ENCODE data around the gene XAGE2. TPM values are rescaled to one million over a fixed set of nuclear protein-coding genes. Genes with fewer than 3 reads are reported as not detected.

Gene XAGE2
- total RNA-seq, 1 donor from 2014 or later: not detected

GRCh38 chrX:52363247-52363883 lies 5.5 kb upstream of the XAGE2 start:
- no peak for DNase-seq (ENCODE audit: low spot score)
- H3K27ac Mint-ChIP-seq: no peak overlapping the region
- no peaks in the 10 kb centered on the region for H3K36me3 Mint-ChIP-seq (ENCODE audit: low read depth)
- intact Hi-C loops (cut with micrococcal nuclease): no loop called here
- H3K9me3 Mint-ChIP-seq: no peaks in the 10 kb centered on the region
- H3K4me3 Mint-ChIP-seq: no peak overlapping the region
- H3K4me1 Mint-ChIP-seq (ENCODE audit: low read depth): no peaks in the 10 kb centered on the region
- H3K27me3 Mint-ChIP-seq (ENCODE audit: insufficient read depth): peaks cover 4% of the 10 kb centered on the region

DNA sequence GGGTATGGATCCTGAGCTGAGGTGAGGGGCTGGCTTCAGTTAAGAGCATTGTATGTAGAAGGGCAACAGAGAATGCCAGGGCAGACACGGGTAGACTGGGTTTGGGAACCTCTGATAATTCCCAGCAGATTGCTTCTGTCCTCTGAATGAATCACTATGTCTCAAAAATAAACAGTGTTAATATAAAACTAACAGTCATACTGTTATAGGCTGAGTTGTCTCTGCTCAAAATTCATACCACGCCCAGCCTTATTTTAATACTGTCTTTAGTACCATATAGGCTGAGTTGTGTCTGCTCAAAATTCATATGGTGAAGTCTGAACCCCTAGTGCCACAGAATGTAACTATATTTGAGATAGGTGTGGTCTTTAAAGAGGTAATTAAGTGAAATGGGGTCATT lies 10.0 kb downstream of the XAGE2 start:
- no peak overlapping the region for H3K4me3 Mint-ChIP-seq
- DNase-seq (ENCODE audit: low spot score): no peak
- H3K27ac Mint-ChIP-seq: no peak overlapping the region
- no peaks in the 10 kb centered on the region for H3K9me3 Mint-ChIP-seq
- no peaks in the 10 kb centered on the region for H3K36me3 Mint-ChIP-seq (ENCODE audit: low read depth)
- no peaks in the 10 kb centered on the region for H3K27me3 Mint-ChIP-seq (ENCODE audit: insufficient read depth)
- intact Hi-C loops (cut with micrococcal nuclease): no loop called here
- no peaks in the 10 kb centered on the region for H3K4me1 Mint-ChIP-seq (ENCODE audit: low read depth)

DNA sequence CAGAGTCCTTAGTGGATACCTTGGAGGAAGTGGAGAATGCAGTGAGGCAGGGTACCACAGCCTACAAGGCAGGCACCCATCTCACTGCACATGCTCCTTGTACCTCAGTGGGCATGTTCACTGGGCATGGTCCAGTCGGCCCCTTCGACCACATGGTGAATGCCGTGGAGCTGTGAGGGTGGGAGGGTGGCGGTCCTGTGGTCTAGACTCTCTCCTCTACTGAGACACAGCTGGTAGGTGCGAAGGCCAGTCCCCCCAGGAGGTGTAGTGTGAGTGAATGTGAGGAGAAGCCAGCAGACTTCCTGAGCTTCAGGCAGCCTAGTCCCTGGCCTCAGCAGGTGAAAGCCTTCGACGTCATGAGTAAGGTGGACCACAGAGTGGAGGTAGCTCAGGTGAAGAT lies 12.2 kb downstream of the XAGE2 start:
- no peak for DNase-seq (ENCODE audit: low spot score)
- intact Hi-C loops (cut with micrococcal nuclease): no loop called here
- Mint-ChIP-seq H3K36me3 (ENCODE audit: low read depth) (no peaks in the 10 kb centered on the region), H3K4me3 (no peak overlapping the region), H3K4me1 (ENCODE audit: low read depth) (no peaks in the 10 kb centered on the region), H3K27ac (no peak overlapping the region), H3K9me3 (no peaks in the 10 kb centered on the region), H3K27me3 (ENCODE audit: insufficient read depth) (no peaks in the 10 kb centered on the region)

GRCh38 chrX:52410439-52411394 lies 41.9 kb downstream of the XAGE2 start:
- H3K36me3 Mint-ChIP-seq (ENCODE audit: low read depth): no peaks in the 10 kb centered on the region
- H3K27ac Mint-ChIP-seq: no peak overlapping the region
- H3K9me3 Mint-ChIP-seq: no peaks in the 10 kb centered on the region
- no peak for DNase-seq (ENCODE audit: low spot score)
- no peak overlapping the region for H3K4me3 Mint-ChIP-seq
- H3K27me3 Mint-ChIP-seq (ENCODE audit: insufficient read depth): peaks cover 2% of the 10 kb centered on the region
- no peaks in the 10 kb centered on the region for H3K4me1 Mint-ChIP-seq (ENCODE audit: low read depth)
- intact Hi-C loops (cut with micrococcal nuclease): no loop called here

DNA sequence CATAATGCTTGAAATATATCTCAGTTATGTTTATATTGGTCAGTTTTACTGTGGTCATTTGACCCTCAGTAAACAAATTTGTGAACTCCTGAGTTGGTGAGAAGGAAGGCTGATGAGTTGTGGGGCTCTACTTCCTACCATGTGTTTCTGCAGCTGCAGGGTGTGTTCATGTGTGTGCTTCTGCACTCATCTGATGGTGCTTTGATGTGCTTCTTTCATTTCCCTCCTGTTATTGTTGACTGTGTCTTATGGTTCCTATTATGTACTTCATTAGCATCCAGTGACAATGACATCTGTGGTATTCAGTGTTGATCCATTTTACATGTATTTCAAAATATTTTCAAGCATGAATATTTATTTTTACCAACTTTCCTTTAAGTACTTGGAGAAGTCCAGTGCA lies 46.5 kb downstream of the XAGE2 start:
- H3K27ac Mint-ChIP-seq: no peak overlapping the region
- intact Hi-C loops (cut with micrococcal nuclease): no loop called here

GRCh38 chrX:52416816-52417215 lies 48.0 kb downstream of the XAGE2 start:
- Mint-ChIP-seq H3K27ac (no peak overlapping the region), H3K9me3 (no peaks in the 10 kb centered on the region), H3K36me3 (ENCODE audit: low read depth) (no peaks in the 10 kb centered on the region), H3K4me1 (ENCODE audit: low read depth) (no peaks in the 10 kb centered on the region), H3K27me3 (ENCODE audit: insufficient read depth) (peaks cover 2% of the 10 kb centered on the region), H3K4me3 (no peak overlapping the region)
- DNase-seq (ENCODE audit: low spot score): no peak
- intact Hi-C loops (cut with micrococcal nuclease): no loop called here

More for the DNA sequence above, 46.5 kb downstream of the XAGE2 start:
- peaks cover 2% of the 10 kb centered on the region for H3K27me3 Mint-ChIP-seq (ENCODE audit: insufficient read depth)
- no peak overlapping the region for H3K4me3 Mint-ChIP-seq
- H3K4me1 Mint-ChIP-seq (ENCODE audit: low read depth): no peaks in the 10 kb centered on the region
- no peaks in the 10 kb centered on the region for H3K36me3 Mint-ChIP-seq (ENCODE audit: low read depth)
- no peaks in the 10 kb centered on the region for H3K9me3 Mint-ChIP-seq
- DNase-seq (ENCODE audit: low spot score): no peak

DNA sequence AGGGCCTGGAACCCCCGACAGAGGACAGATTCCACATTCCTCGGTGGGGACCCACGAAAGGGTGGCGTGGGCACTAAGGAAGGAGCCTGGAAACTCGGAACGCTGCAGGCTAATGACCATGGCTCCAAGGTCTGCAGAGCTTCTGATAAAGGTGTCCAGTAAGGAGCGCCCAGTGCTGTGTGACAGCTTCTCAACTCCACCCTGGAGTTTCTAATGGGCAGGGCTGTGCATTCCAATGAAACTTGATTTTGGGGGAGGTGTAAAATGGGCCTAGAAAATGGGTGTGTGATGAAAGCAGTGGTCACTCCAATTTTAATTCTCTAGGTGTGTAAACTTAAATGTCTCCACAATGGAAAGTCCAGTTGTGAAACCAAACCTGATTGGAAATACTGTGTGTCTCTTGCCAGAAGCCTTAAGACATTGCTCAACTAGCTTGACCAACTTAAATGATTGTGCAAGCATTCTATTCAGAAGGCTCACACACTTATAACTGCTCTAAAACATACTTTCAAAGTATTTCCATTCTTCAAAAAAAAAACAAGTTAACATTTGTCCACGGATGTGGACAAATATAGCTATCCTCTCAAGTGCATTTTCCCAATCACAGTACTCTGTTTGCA lies 52.1 kb downstream of the XAGE2 start:
- Mint-ChIP-seq H3K36me3 (ENCODE audit: low read depth) (no peaks in the 10 kb centered on the region), H3K27me3 (ENCODE audit: insufficient read depth) (peaks cover 2% of the 10 kb centered on the region), H3K9me3 (no peaks in the 10 kb centered on the region), H3K4me1 (ENCODE audit: low read depth) (no peaks in the 10 kb centered on the region), H3K27ac (no peak overlapping the region), H3K4me3 (no peak overlapping the region)
- DNase-seq (ENCODE audit: low spot score): no peak
- intact Hi-C loops (cut with micrococcal nuclease): no loop called here

DNA sequence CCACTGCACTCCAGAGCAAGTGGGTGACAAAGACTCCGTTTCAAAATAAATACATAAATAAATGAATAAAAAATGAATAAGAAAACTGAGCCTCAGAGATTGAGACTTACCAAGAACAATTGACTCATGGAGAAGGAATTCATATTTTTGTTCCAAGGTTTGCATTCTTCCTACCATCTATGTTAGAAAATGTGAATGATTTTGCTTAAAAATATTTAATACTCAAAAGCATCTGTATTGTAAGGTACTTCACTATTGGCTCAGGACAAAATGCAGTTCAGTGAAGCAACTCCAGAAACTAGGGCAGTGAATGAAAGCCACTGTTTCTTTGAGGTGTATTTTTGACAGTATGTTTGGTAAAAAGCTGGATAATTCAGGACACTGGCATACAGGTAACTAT lies 54.1 kb downstream of the XAGE2 start:
- Mint-ChIP-seq H3K4me1 (ENCODE audit: low read depth) (no peaks in the 10 kb centered on the region), H3K4me3 (no peak overlapping the region), H3K9me3 (no peaks in the 10 kb centered on the region), H3K27me3 (ENCODE audit: insufficient read depth) (peaks cover 2% of the 10 kb centered on the region), H3K27ac (no peak overlapping the region), H3K36me3 (ENCODE audit: low read depth) (no peaks in the 10 kb centered on the region)
- intact Hi-C loops (cut with micrococcal nuclease): no loop called here
- no peak for DNase-seq (ENCODE audit: low spot score)

- intact Hi-C loops (cut with micrococcal nuclease): no loop called here
- Mint-ChIP-seq H3K27ac (no peak overlapping the region), H3K27me3 (ENCODE audit: insufficient read depth) (no peaks in the 10 kb centered on the region)
Measured at GRCh38 chrX:52424656-52425055, 55.8 kb downstream of the XAGE2 start.

More at GRCh38 chrX:52424656-52425055, 55.8 kb downstream of the XAGE2 start:
- Mint-ChIP-seq H3K4me1 (ENCODE audit: low read depth) (no peaks in the 10 kb centered on the region), H3K4me3 (no peak overlapping the region), H3K9me3 (no peaks in the 10 kb centered on the region), H3K36me3 (ENCODE audit: low read depth) (no peaks in the 10 kb centered on the region)
- DNase-seq (ENCODE audit: low spot score): no peak

Other genes with a start within 250 kb of the XAGE2 start
- not detected in 2 replicates for gene MAGED4, start 184.1 kb upstream of the XAGE2 start, total RNA-seq
- gene XAGE1A, start 126.8 kb downstream of the XAGE2 start, total RNA-seq: not detected in 2 replicates
- not detected in 2 replicates for gene XAGE1B, start 148.0 kb downstream of the XAGE2 start, total RNA-seq

All from activated T-helper 1 cell treated with anti-CD3 and anti-CD28 coated beads, Interleukin-12 subunit alpha, Interleukin-12 subunit beta, Interleukin-2, Interleukin-4 antibody, amounts not matched to agents 30 ng/mL and 10 ng/mL and 1 ng/mL, durations not matched to agents 14 hours and 24 hours and 36 hours (primary cell).